Measurements from ENCODE around the gene TK2. TPM values are rescaled to one million over a fixed set of nuclear protein-coding genes. Genes with fewer than 3 reads are reported as not detected.
A peak's percentile ranks its signal among the peaks of the same experiment; 100 is the strongest.

Gene TK2
- total RNA-seq, 1 donor from 2014 or later = 33.2 TPM

GRCh38 chr16:66547101-66547989, 2.6 kb downstream of the TK2 start:
- no peaks in the 10 kb centered on the region for H3K27me3 Mint-ChIP-seq (ENCODE audit: unreplicated experiment)
- peaks cover 20% of the 10 kb centered on the region for H3K36me3 Mint-ChIP-seq (ENCODE audit: unreplicated experiment)
- peak overlapping the region; percentile 18 for H3K27ac Mint-ChIP-seq (ENCODE audit: unreplicated experiment)
- peaks cover 33% of the 10 kb centered on the region for H3K4me1 Mint-ChIP-seq (ENCODE audit: unreplicated experiment)
- no peak overlapping the region for H3K4me3 Mint-ChIP-seq (ENCODE audit: unreplicated experiment)
- peak; percentile 73 for DNase-seq (ENCODE audit: extremely low spot score, unreplicated experiment)
- H3K9me3 Mint-ChIP-seq (ENCODE audit: unreplicated experiment) = no peaks in the 10 kb centered on the region
- no peak for TF ChIP-seq CTCF (IDR thresholded peaks at IDR 0.05)

- H3K27ac Mint-ChIP-seq (ENCODE audit: unreplicated experiment) = no peak overlapping the region
These were observed 5.7 kb downstream of the TK2 start for GRCh38 chr16:66544016-66544757.

GRCh38 chr16:66543541-66543940, 6.4 kb downstream of the TK2 start:
- no peak overlapping the region for H3K4me3 Mint-ChIP-seq (ENCODE audit: unreplicated experiment)
- no peak for TF ChIP-seq CTCF (IDR thresholded peaks at IDR 0.05)
- H3K27ac Mint-ChIP-seq (ENCODE audit: unreplicated experiment) = no peak overlapping the region
- peaks cover 7% of the 10 kb centered on the region for H3K4me1 Mint-ChIP-seq (ENCODE audit: unreplicated experiment)
- no peak for DNase-seq (ENCODE audit: extremely low spot score, unreplicated experiment)
- H3K27me3 Mint-ChIP-seq (ENCODE audit: unreplicated experiment) = no peaks in the 10 kb centered on the region
- H3K36me3 Mint-ChIP-seq (ENCODE audit: unreplicated experiment) = peaks cover 32% of the 10 kb centered on the region
- no peaks in the 10 kb centered on the region for H3K9me3 Mint-ChIP-seq (ENCODE audit: unreplicated experiment)

More at GRCh38 chr16:66544016-66544757, 5.7 kb downstream of the TK2 start:
- Mint-ChIP-seq H3K4me1 (ENCODE audit: unreplicated experiment) (peaks cover 13% of the 10 kb centered on the region), H3K4me3 (ENCODE audit: unreplicated experiment) (no peak overlapping the region), H3K27me3 (ENCODE audit: unreplicated experiment) (no peaks in the 10 kb centered on the region), H3K36me3 (ENCODE audit: unreplicated experiment) (peaks cover 30% of the 10 kb centered on the region), H3K9me3 (ENCODE audit: unreplicated experiment) (no peaks in the 10 kb centered on the region)
- peak; percentile 49 for DNase-seq (ENCODE audit: extremely low spot score, unreplicated experiment)
- TF ChIP-seq CTCF (IDR thresholded peaks at IDR 0.05) = no peak

GRCh38 chr16:66542396-66542795, 7.5 kb downstream of the TK2 start:
- no peak for TF ChIP-seq CTCF (IDR thresholded peaks at IDR 0.05)
- no peak overlapping the region for H3K4me3 Mint-ChIP-seq (ENCODE audit: unreplicated experiment)
- no peaks in the 10 kb centered on the region for H3K9me3 Mint-ChIP-seq (ENCODE audit: unreplicated experiment)
- H3K27ac Mint-ChIP-seq (ENCODE audit: unreplicated experiment) = no peak overlapping the region
- DNase-seq (ENCODE audit: extremely low spot score, unreplicated experiment) = no peak
- no peaks in the 10 kb centered on the region for H3K4me1 Mint-ChIP-seq (ENCODE audit: unreplicated experiment)
- H3K36me3 Mint-ChIP-seq (ENCODE audit: unreplicated experiment) = peaks cover 30% of the 10 kb centered on the region
- H3K27me3 Mint-ChIP-seq (ENCODE audit: unreplicated experiment) = no peaks in the 10 kb centered on the region

Measured in osteocyte (in vitro differentiated cells).